ENCODE data around the gene LRRFIP1. TPM values are rescaled to one million over a fixed set of nuclear protein-coding genes. Genes with fewer than 3 reads are reported as not detected.

LRRFIP1 gene
- polyA plus RNA-seq, 1 donor from 2014 or later: 96.3 TPM

DNA sequence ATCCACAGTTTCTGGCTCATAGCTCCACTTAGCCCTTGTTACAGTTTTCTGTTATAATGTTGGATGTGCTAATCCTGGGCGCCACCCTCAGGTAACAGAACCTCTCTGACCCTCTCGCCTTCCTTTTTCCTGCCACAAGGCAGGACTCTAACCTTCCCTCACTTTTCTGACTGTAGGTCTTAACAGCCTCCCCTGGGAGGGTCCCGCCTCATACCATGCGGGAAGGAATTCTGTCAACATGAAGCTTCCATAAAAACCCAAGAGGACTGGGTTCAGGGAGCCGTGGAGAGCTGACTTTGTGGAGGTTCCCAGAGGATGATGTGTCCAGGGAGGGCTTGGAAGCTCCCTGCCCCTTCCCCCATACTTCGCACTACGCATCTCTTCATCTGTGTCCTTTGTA lies 25.0 kb upstream of the LRRFIP1 start:
- H3K9ac ChIP-seq (ENCODE audit: low read length): no peak overlapping the region
- no peaks in the 10 kb centered on the region for H3F3A ChIP-seq (ENCODE audit: insufficient read depth, low read length, poor library complexity, severe bottlenecking)
- H2AFZ ChIP-seq (ENCODE audit: low read depth, low read length): no peak overlapping the region
- H3K4me2 ChIP-seq (ENCODE audit: low read length): no peak overlapping the region
- H4K20me1 ChIP-seq (ENCODE audit: insufficient read depth): no peaks in the 10 kb centered on the region
- H3K79me2 ChIP-seq (replicated peaks; ENCODE audit: insufficient read depth, low read length): no peaks in the 10 kb centered on the region
- no peaks in the 10 kb centered on the region for H3K36me3 ChIP-seq (ENCODE audit: insufficient read depth, low read length)
- TF ChIP-seq MXI1 (conservative IDR thresholded peaks at IDR 0.05; ENCODE audit: poor library complexity, severe bottlenecking) (no peak), EZH2 (IDR thresholded peaks at IDR 0.05; ENCODE audit: borderline replicate concordance, insufficient read depth, low read length, poor library complexity, severe bottlenecking) (no peak), SMC3 (conservative IDR thresholded peaks at IDR 0.05; ENCODE audit: poor library complexity) (no peak), EP300 (conservative IDR thresholded peaks at IDR 0.05; ENCODE audit: poor library complexity, severe bottlenecking) (no peak), POLR2AphosphoS5 (IDR thresholded peaks at IDR 0.05) (no peak), TAF1 (IDR thresholded peaks at IDR 0.05; ENCODE audit: low read depth) (no peak), RAD21 (conservative IDR thresholded peaks at IDR 0.05) (no peak)
- TF ChIP-seq, protein P1, sequence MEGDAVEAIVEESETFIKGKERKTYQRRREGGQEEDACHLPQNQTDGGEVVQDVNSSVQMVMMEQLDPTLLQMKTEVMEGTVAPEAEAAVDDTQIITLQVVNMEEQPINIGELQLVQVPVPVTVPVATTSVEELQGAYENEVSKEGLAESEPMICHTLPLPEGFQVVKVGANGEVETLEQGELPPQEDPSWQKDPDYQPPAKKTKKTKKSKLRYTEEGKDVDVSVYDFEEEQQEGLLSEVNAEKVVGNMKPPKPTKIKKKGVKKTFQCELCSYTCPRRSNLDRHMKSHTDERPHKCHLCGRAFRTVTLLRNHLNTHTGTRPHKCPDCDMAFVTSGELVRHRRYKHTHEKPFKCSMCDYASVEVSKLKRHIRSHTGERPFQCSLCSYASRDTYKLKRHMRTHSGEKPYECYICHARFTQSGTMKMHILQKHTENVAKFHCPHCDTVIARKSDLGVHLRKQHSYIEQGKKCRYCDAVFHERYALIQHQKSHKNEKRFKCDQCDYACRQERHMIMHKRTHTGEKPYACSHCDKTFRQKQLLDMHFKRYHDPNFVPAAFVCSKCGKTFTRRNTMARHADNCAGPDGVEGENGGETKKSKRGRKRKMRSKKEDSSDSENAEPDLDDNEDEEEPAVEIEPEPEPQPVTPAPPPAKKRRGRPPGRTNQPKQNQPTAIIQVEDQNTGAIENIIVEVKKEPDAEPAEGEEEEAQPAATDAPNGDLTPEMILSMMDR (IDR thresholded peaks at IDR 0.05; ENCODE audit: poor library complexity, severe bottlenecking): no peak
- TF ChIP-seq, protein P2, sequence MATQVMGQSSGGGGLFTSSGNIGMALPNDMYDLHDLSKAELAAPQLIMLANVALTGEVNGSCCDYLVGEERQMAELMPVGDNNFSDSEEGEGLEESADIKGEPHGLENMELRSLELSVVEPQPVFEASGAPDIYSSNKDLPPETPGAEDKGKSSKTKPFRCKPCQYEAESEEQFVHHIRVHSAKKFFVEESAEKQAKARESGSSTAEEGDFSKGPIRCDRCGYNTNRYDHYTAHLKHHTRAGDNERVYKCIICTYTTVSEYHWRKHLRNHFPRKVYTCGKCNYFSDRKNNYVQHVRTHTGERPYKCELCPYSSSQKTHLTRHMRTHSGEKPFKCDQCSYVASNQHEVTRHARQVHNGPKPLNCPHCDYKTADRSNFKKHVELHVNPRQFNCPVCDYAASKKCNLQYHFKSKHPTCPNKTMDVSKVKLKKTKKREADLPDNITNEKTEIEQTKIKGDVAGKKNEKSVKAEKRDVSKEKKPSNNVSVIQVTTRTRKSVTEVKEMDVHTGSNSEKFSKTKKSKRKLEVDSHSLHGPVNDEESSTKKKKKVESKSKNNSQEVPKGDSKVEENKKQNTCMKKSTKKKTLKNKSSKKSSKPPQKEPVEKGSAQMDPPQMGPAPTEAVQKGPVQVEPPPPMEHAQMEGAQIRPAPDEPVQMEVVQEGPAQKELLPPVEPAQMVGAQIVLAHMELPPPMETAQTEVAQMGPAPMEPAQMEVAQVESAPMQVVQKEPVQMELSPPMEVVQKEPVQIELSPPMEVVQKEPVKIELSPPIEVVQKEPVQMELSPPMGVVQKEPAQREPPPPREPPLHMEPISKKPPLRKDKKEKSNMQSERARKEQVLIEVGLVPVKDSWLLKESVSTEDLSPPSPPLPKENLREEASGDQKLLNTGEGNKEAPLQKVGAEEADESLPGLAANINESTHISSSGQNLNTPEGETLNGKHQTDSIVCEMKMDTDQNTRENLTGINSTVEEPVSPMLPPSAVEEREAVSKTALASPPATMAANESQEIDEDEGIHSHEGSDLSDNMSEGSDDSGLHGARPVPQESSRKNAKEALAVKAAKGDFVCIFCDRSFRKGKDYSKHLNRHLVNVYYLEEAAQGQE (IDR thresholded peaks at IDR 0.05; ENCODE audit: borderline replicate concordance): no peak
- no peaks in the 10 kb centered on the region for H3K9me3 ChIP-seq (ENCODE audit: low read length)
- H3K27ac ChIP-seq (ENCODE audit: low read length): no peak overlapping the region
- H3K9me2 ChIP-seq (ENCODE audit: insufficient read depth, low read length): no peaks in the 10 kb centered on the region
- H3K4me3 ChIP-seq (ENCODE audit: low read length): no peak overlapping the region
- H3K27me3 ChIP-seq (ENCODE audit: insufficient read depth, low read depth, low read length): no peaks in the 10 kb centered on the region

DNA sequence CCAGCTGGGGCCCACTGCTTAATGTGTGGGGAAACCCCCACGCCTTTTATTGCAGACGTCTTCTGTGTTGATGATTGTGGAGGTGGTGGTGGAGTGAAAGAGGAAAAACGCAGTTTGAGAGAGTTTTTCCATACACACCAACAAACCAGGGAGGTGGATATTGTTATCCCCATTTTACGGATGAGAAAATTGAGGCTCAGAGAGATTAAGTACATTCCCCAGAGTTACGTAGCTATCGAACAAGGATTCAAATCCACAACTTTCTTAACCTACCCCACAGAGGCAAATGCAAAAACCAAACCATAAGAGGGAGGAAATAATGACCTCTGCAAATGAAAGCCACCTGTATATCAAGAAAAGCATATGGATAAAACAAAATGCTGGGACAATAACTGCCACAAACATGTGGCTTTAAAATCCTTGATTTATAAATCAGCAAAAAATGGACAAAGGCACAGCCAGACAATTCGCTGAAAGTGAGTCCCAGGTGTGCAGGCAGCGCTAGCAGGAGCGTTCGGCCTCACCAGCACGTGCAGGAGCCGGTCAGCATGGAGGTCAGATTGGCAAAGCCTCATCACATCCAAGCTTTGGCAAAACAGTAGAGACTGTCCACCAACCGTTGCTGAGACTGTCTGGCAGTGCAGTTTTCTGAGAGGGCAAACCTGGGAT lies 24.2 kb upstream of the LRRFIP1 start:
- Histone ChIP-seq H3K4me2 (ENCODE audit: low read length) (no peak overlapping the region), H2AFZ (ENCODE audit: low read depth, low read length) (no peak overlapping the region)

More for the DNA sequence above, 24.2 kb upstream of the LRRFIP1 start:
- H3K9ac ChIP-seq (ENCODE audit: low read length): no peak overlapping the region
- H3K4me3 ChIP-seq (ENCODE audit: low read length): no peak overlapping the region
- no peaks in the 10 kb centered on the region for H3K36me3 ChIP-seq (ENCODE audit: insufficient read depth, low read length)
- H4K20me1 ChIP-seq (ENCODE audit: insufficient read depth): no peaks in the 10 kb centered on the region
- no peaks in the 10 kb centered on the region for H3K79me2 ChIP-seq (replicated peaks; ENCODE audit: insufficient read depth, low read length)
- no peaks in the 10 kb centered on the region for H3K9me3 ChIP-seq (ENCODE audit: low read length)
- H3F3A ChIP-seq (ENCODE audit: insufficient read depth, low read length, poor library complexity, severe bottlenecking): no peaks in the 10 kb centered on the region
- no peaks in the 10 kb centered on the region for H3K9me2 ChIP-seq (ENCODE audit: insufficient read depth, low read length)
- H3K27ac ChIP-seq (ENCODE audit: low read length): no peak overlapping the region
- TF ChIP-seq, protein P1 (IDR thresholded peaks at IDR 0.05; ENCODE audit: poor library complexity, severe bottlenecking): no peak
- TF ChIP-seq SMC3 (conservative IDR thresholded peaks at IDR 0.05; ENCODE audit: poor library complexity) (no peak), MXI1 (conservative IDR thresholded peaks at IDR 0.05; ENCODE audit: poor library complexity, severe bottlenecking) (no peak), TAF1 (IDR thresholded peaks at IDR 0.05; ENCODE audit: low read depth) (no peak), POLR2AphosphoS5 (IDR thresholded peaks at IDR 0.05) (no peak), EZH2 (IDR thresholded peaks at IDR 0.05; ENCODE audit: borderline replicate concordance, insufficient read depth, low read length, poor library complexity, severe bottlenecking) (no peak), RAD21 (conservative IDR thresholded peaks at IDR 0.05) (no peak), EP300 (conservative IDR thresholded peaks at IDR 0.05; ENCODE audit: poor library complexity, severe bottlenecking) (no peak)
- TF ChIP-seq, protein P2 (IDR thresholded peaks at IDR 0.05; ENCODE audit: borderline replicate concordance): no peak
- H3K27me3 ChIP-seq (ENCODE audit: insufficient read depth, low read depth, low read length): no peaks in the 10 kb centered on the region
